H9 (cell line): Measurements from ENCODE around the gene BCAS2. TPM values are rescaled to one million over a fixed set of nuclear protein-coding genes. Genes with fewer than 3 reads are reported as not detected.

Experiments
- DNase-seq: peaks from one replicate; pipeline ENCODE4 v3.0.0-alpha.2; 2017
- H2AFZ ChIP-seq: one replicate; pipeline ENCODE4 v1.6.1; 2013; ENCODE audit warnings: mild to moderate bottlenecking, low read length, control low read depth, moderate library complexity
- H2AK5ac ChIP-seq: 2 replicates; pipeline ENCODE4 v1.6.1; 2013; ENCODE audit warnings: low read length, control low read depth, mixed read lengths; ENCODE audit not compliant: insufficient read length
- H2BK120ac ChIP-seq: one replicate; pipeline ENCODE4 v1.6.1; 2013; ENCODE audit warnings: low read depth, mild to moderate bottlenecking, low read length, control low read depth, inconsistent platforms; ENCODE audit not compliant: poor library complexity, severe bottlenecking
- H2BK12ac ChIP-seq: 2 replicates; pipeline ENCODE4 v1.6.1; 2013; ENCODE audit warnings: low read length, control low read depth, mixed read lengths, low read depth; ENCODE audit not compliant: insufficient read length
- H2BK15ac ChIP-seq: 2 replicates; pipeline ENCODE4 v1.6.1; 2013; ENCODE audit warnings: low read depth, low read length, control low read depth
- H2BK20ac ChIP-seq: one replicate; pipeline ENCODE4 v1.6.1; 2013; ENCODE audit warnings: low read depth, mild to moderate bottlenecking, low read length, control low read depth, inconsistent platforms; ENCODE audit not compliant: poor library complexity, severe bottlenecking
- H2BK5ac ChIP-seq: 2 replicates; pipeline ENCODE4 v1.6.1; 2013; ENCODE audit warnings: low read length, control low read depth, mixed read lengths; ENCODE audit not compliant: insufficient read length
- H3K14ac ChIP-seq: 2 replicates; pipeline ENCODE4 v1.6.1; 2013; ENCODE audit warnings: low read length, control low read depth; ENCODE audit not compliant: insufficient read depth
- H3K18ac ChIP-seq: 2 replicates; pipeline ENCODE4 v1.6.1; 2013; ENCODE audit warnings: low read depth, mild to moderate bottlenecking, mixed read lengths, low read length, control low read depth; ENCODE audit not compliant: insufficient read length
- H3K23ac ChIP-seq: 2 replicates; pipeline ENCODE4 v1.6.1; 2013; ENCODE audit warnings: low read length, control low read depth, mixed read lengths, low read depth; ENCODE audit not compliant: insufficient read length
- H3K23me2 ChIP-seq: 2 replicates; pipeline ENCODE4 v1.6.1; 2013; ENCODE audit warnings: low read depth, mild to moderate bottlenecking, mixed read lengths, low read length, control low read depth; ENCODE audit not compliant: insufficient read length, poor library complexity, severe bottlenecking
- H3K27ac ChIP-seq: 2 replicates; pipeline ENCODE4 v1.5.1; 2013; ENCODE audit warnings: low read length, control low read depth, mixed read lengths, low read depth; ENCODE audit not compliant: insufficient read length
- H3K27me3 ChIP-seq: 2 replicates; pipeline ENCODE4 v1.6.1; 2013; ENCODE audit warnings: low read length, control low read depth, inconsistent platforms; ENCODE audit not compliant: insufficient read depth
- H3K4ac ChIP-seq: 2 replicates; pipeline ENCODE4 v1.6.1; 2013; ENCODE audit warnings: low read depth, mild to moderate bottlenecking, control low read depth, inconsistent platforms, low read length, moderate library complexity
- H3K4me1 ChIP-seq: 2 replicates; pipeline ENCODE4 v1.6.1; 2013; ENCODE audit warnings: low read length, control low read depth, inconsistent platforms; ENCODE audit not compliant: insufficient read depth
- H3K4me2 ChIP-seq: 2 replicates; pipeline ENCODE4 v1.6.1; 2013; ENCODE audit warnings: low read length, control low read depth, mixed read lengths; ENCODE audit not compliant: insufficient read length, insufficient read depth
- H3K56ac ChIP-seq: 2 replicates; pipeline ENCODE4 v1.6.1; 2013; ENCODE audit warnings: low read depth, mild to moderate bottlenecking, mixed read lengths, low read length, control low read depth; ENCODE audit not compliant: insufficient read length
- H3K79me1 ChIP-seq: 2 replicates; pipeline ENCODE4 v1.6.1; 2013; ENCODE audit warnings: low read depth, mild to moderate bottlenecking, moderate library complexity, low read length, control low read depth, inconsistent platforms; ENCODE audit not compliant: insufficient read depth, poor library complexity, severe bottlenecking
- H3K79me2 ChIP-seq: 2 replicates; pipeline ENCODE4 v1.6.1; 2013; ENCODE audit warnings: low read length, control low read depth, inconsistent platforms; ENCODE audit not compliant: insufficient read depth
- H3K9ac ChIP-seq: 2 replicates; pipeline ENCODE4 v1.6.1; 2013; ENCODE audit warnings: low read length, control low read depth, mixed read lengths; ENCODE audit not compliant: insufficient read length; ENCODE audit errors: extremely low read depth
- H3K9me3 ChIP-seq: one replicate; pipeline ENCODE4 v1.6.1; 2013; ENCODE audit warnings: low read depth, low read length, inconsistent platforms; ENCODE audit not compliant: control insufficient read depth
- H3T11ph ChIP-seq: one replicate; pipeline ENCODE4 v1.6.1; 2013; ENCODE audit warnings: mild to moderate bottlenecking, low read length, control low read depth, inconsistent platforms
- H4K20me1 ChIP-seq: one replicate; pipeline ENCODE4 v1.6.1; 2013; ENCODE audit not compliant: control insufficient read depth, insufficient read length, insufficient read depth
- H4K5ac ChIP-seq: 2 replicates; pipeline ENCODE4 v1.6.1; 2013; ENCODE audit warnings: low read depth, mild to moderate bottlenecking, mixed read lengths, low read length, control low read depth; ENCODE audit not compliant: insufficient read length
- H4K8ac ChIP-seq: replicated peaks from 2 replicates; pipeline ENCODE4 v1.6.1; 2013; ENCODE audit warnings: low read length, control low read depth, mixed read lengths, low read depth; ENCODE audit not compliant: insufficient read length
- H4K91ac ChIP-seq: 2 replicates; pipeline ENCODE4 v1.6.1; 2013; ENCODE audit warnings: low read depth, mild to moderate bottlenecking, moderate library complexity, mixed read lengths, low read length, control low read depth; ENCODE audit not compliant: insufficient read length
- H3K27ac Mint-ChIP-seq, 3 experiments: 2 replicates in 2 of 3; 3 replicates in 1 of 3; pipeline ENCODE4 v1.8.0; 2020 to 2021; ENCODE audit warnings: mixed read lengths in 3 of 3, mild to moderate bottlenecking in 1 of 3, moderate library complexity in 1 of 3
- H3K27me3 Mint-ChIP-seq: 2 replicates; pipeline ENCODE4 v1.8.0; 2021; ENCODE audit warnings: low read depth, mild to moderate bottlenecking, moderate library complexity, mixed read lengths
- H3K36me3 Mint-ChIP-seq, 3 experiments: 2 replicates in 2 of 3; 3 replicates in 1 of 3; pipeline ENCODE4 v1.8.0; 2020 to 2021; ENCODE audit warnings: low read depth in 3 of 3, mixed read lengths in 3 of 3; ENCODE audit not compliant: insufficient read depth in 1 of 3
- H3K4me1 Mint-ChIP-seq, 2 experiments: 2 replicates each; pipeline ENCODE4 v1.8.0; 2020; ENCODE audit warnings: mixed read lengths in 2 of 2
- H3K4me3 Mint-ChIP-seq, 2 experiments: 2 replicates in 1 of 2; 3 replicates in 1 of 2; pipeline ENCODE4 v1.8.0; 2020 to 2021; ENCODE audit warnings: mild to moderate bottlenecking in 2 of 2, mixed read lengths in 2 of 2, moderate library complexity in 1 of 2
- H3K9me3 Mint-ChIP-seq, 2 experiments: 2 replicates in 1 of 2; 3 replicates in 1 of 2; pipeline ENCODE4 v1.8.0; 2020; ENCODE audit warnings: mild to moderate bottlenecking in 2 of 2, mixed read lengths in 2 of 2, moderate library complexity in 1 of 2
- CTCF ChIP-seq: fragments of 200-600 bp; sonication (generic); conservative IDR thresholded peaks from 3 replicates; pipeline ENCODE4 v1.8.0; 2021; ENCODE audit warnings: antibody characterized with exemption, mild to moderate bottlenecking
- WGBS: extraction: QIAGEN DNeasy Blood & Tissue Kit; methylation state at CpG from one replicate; pipeline ENCODE4 v1.1.7; 2013; ENCODE audit warnings: missing lambda C conversion rate, low lambda C conversion rate, mixed read lengths; ENCODE audit not compliant: insufficient read length; ENCODE audit errors: extremely low coverage; 5-methylcytosine and 5-hydroxymethylcytosine counted together
- total RNA-seq: library from RNA; stranded (reverse); gene quantifications from 2 replicates; pipeline ENCODE4 v1.2.1, GENCODE V29; 2021

BCAS2 gene
- total RNA-seq, 1 experiment from 2014 or later: 72.1 TPM

- no peak for DNase-seq
- H2BK20ac ChIP-seq: no peak overlapping the region
- H3K4ac ChIP-seq: no peak overlapping the region
- H3K4me2 ChIP-seq: no peak overlapping the region
- H3K27me3 Mint-ChIP-seq: peaks cover 1% of the 10 kb centered on the region; the same call in 1 of the 2 replicates
- no peak overlapping the region for H4K91ac ChIP-seq
- no peak overlapping the region for H3K23ac ChIP-seq
- no peaks in the 10 kb centered on the region for H3K79me1 ChIP-seq
- H3K14ac ChIP-seq: no peak overlapping the region
- no peaks in the 10 kb centered on the region for H3K36me3 Mint-ChIP-seq
- no peak overlapping the region for H4K8ac ChIP-seq
- no peak overlapping the region for H2AK5ac ChIP-seq
- no peaks in the 10 kb centered on the region for H3K9me3 ChIP-seq
- H3K27me3 ChIP-seq: no peaks in the 10 kb centered on the region
- H4K20me1 ChIP-seq: no peaks in the 10 kb centered on the region
- H2BK15ac ChIP-seq: no peak overlapping the region
- no peaks in the 10 kb centered on the region for H3K4me1 Mint-ChIP-seq
- H2BK12ac ChIP-seq: no peak overlapping the region
- H2BK5ac ChIP-seq: no peak overlapping the region
- H3K9me3 Mint-ChIP-seq: no peaks in the 10 kb centered on the region
- H3K9ac ChIP-seq: no peak overlapping the region
- no peak overlapping the region for H3K4me3 Mint-ChIP-seq
- no peak for TF ChIP-seq CTCF
- no peaks in the 10 kb centered on the region for H3K79me2 ChIP-seq
- no peak overlapping the region for H3T11ph ChIP-seq
- no peak overlapping the region for H3K56ac ChIP-seq
- H3K27ac ChIP-seq: no peak overlapping the region
- no peak overlapping the region for H3K18ac ChIP-seq
- no peak overlapping the region for H2AFZ ChIP-seq
- no peak overlapping the region for H4K5ac ChIP-seq
- WGBS: 100% methylated on average over 3 of the region's 3 CpGs
- no peak overlapping the region; a peak in 1 of 7 replicates for H3K27ac Mint-ChIP-seq
- no peaks in the 10 kb centered on the region for H3K4me1 ChIP-seq
- H3K23me2 ChIP-seq: no peaks in the 10 kb centered on the region
- no peak overlapping the region for H2BK120ac ChIP-seq
Observed at GRCh38 chr1:114589122-114589521, 7.7 kb upstream of the BCAS2 start.
